ENCODE results near the gene PTGER3.

Gene PTGER3

GRCh38 chr1:71047635-71048607 lies at the start of gene PTGER3:
PTGER3 (minus strand) TSS chr1:71047816; CDS start chr1:71047577, 239 bp downstream.
- DNase-seq (ENCODE audit: low read depth in 2 of 3, low spot score in 2 of 3): no peak

DNA sequence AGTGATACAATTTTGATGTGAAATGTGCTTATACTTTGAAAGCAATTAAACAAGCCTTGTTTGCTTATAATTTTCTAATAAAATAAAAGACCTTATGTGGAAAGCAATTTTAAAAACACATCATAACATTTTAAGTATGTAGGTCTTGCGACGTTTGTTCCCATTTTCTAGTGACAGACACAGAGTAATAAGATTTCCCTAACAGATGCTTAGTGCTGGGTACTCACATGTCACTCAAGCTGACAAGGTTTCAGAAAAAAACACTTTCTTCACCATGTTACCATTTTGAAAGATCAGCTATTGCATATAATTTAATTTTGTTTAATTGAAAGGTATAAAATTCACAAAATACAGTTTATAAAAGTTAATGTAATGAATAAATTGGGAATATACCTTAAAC lies 47.3 kb upstream of the PTGER3 start:
- no peak for DNase-seq (ENCODE audit: low read depth in 2 of 3, low spot score in 2 of 3)

GRCh38 chr1:71093938-71094337 lies 46.3 kb upstream of the PTGER3 start:
- DNase-seq (ENCODE audit: low read depth in 2 of 3, low spot score in 2 of 3): no peak

DNA sequence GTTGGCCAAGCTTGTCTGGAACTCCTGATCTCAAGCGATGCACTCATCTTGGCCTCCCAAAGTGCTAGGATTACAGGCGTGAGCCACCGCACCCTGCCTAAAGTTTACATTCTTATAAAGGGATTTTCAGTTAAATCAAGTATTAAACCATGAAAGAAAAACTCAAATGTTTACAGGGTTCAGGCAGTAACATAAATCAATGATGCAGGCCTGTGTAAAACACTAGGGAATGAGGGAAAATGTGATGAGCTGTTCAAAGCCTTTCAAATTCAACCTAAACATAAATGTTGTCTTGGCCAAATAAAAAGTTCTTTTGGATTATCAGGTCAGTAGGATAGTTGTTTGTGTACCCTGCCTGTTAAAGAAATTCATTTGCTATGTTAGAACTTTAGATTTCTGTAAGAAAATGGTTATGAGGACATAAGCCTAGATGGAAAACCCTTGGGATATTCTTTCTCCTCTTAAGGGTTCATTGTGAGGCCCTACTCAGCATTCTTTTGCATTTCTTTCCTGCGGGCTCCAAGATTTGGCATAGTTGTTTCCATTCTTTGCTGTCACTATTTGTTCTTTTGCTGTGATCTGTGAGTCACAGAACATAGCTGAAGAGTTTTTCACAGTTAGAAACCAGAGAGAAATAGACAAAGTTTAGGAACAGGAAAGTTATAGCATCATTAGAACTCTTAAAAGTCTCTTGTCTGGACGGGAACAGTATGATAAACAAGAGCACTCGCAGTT lies 42.1 kb upstream of the PTGER3 start:
- DNase-seq (ENCODE audit: low read depth in 2 of 3, low spot score in 2 of 3): no peak

GRCh38 chr1:71088645-71089287 lies 41.1 kb upstream of the PTGER3 start:
- DNase-seq (ENCODE audit: low read depth in 2 of 3, low spot score in 2 of 3): no peak

DNA sequence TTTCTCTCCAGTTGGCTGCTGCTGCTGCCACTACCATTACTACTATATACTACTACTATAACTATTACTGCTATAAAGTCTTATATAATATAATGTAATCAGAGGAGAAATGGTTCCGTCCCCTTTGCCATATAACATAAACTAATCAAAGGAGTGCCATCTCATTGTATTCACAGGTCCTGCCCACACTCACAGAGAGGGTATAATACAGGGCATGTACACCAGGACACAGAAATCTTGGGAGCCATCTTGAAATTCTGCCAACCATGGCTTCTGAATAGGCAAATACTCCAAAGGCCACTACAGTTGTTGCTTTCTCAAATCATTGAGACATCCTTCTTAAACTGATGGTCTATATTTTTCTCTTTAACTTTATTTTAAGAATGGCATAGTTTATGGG lies 40.1 kb upstream of the PTGER3 start:
- no peak for DNase-seq (ENCODE audit: low read depth in 2 of 3, low spot score in 2 of 3)

DNA sequence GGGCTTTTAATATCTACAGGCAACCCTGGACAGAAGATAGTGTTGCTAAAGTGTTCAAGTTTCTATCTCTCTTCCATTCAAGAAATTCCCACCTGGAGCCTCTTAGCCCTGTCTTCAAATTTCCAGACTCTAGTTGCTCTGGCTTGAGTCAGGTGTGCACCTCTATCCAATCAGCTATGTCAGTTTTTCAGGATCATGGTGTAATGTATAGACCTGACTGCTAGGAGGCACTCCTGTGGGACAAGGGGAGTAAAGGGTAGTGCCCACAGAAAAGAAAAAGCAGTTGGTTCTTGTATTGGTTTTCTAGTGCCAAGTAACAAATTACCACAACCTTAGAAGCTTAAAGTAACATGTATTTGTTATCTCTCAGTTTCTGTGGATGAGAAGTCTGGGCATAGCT lies 39.4 kb upstream of the PTGER3 start:
- DNase-seq (ENCODE audit: low read depth in 2 of 3, low spot score in 2 of 3): no peak

DNA sequence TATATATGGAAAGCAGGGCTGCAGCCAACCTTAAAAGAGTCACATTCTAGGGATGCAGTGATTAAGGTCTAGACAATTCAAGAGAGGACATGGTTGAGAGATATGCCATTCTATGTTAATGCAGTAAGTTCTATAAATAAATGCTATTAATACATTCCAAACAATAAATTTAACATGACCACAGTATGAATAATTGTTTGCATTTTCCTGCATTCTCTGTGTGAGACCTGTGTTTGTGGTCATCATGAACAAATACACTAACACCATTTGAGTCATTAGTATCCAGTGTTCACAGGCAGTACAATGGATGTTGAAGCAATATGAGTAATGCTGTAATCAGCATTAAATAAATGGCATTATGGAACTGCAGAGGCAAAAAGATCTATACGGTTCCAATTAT lies 38.7 kb upstream of the PTGER3 start:
- DNase-seq (ENCODE audit: low read depth in 2 of 3, low spot score in 2 of 3): no peak

DNA sequence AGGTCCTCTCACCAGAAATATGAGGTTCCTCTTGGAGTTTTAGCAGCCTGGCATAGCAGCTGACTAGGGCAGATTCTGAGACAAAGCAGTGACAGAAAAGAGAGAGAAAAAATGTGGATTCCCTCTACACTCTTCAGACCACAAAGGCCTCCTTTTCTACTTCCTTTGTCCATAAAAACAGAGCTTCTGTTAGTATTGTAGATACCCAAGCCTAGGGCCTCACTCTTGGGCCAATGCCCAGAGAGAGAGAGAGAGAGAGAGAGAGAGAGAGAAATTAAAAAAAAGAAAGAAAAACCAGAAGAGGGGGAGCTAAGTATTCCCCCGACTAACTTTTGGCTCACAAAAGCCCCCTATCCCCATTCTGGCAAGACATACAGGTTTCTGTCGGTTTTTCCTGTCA lies 35.7 kb upstream of the PTGER3 start:
- DNase-seq (ENCODE audit: low read depth in 2 of 3, low spot score in 2 of 3): no peak

DNA sequence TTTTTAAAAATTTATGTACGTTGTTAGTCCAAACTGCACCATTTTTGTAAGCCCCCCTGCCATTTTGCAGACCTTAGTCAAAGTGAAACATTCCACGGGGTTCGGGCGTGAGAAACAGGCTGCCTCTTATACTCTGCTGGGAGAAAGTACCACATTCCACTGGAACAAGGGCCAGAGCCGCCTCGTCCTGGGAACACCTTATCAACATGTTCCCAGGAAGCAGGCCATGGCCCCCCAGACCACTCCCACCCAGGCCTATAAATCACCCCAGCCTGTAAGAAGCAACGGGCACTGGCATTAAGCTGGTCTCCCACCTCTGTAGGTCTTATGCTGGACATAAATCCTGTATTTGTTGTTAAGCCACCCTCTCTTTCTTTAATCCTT lies 34.1 kb upstream of the PTGER3 start:
- DNase-seq (ENCODE audit: low read depth in 2 of 3, low spot score in 2 of 3): no peak

- DNase-seq (ENCODE audit: low read depth in 2 of 3, low spot score in 2 of 3): peak; percentile 61 to 82 (median 64)
These were observed 33.4 kb upstream of the PTGER3 start, which contains the start of gene ZRANB2 for GRCh38 chr1:71080739-71081696. ZRANB2 (minus strand) TSS chr1:71081035; CDS start chr1:71080995, 40 bp downstream.

DNA sequence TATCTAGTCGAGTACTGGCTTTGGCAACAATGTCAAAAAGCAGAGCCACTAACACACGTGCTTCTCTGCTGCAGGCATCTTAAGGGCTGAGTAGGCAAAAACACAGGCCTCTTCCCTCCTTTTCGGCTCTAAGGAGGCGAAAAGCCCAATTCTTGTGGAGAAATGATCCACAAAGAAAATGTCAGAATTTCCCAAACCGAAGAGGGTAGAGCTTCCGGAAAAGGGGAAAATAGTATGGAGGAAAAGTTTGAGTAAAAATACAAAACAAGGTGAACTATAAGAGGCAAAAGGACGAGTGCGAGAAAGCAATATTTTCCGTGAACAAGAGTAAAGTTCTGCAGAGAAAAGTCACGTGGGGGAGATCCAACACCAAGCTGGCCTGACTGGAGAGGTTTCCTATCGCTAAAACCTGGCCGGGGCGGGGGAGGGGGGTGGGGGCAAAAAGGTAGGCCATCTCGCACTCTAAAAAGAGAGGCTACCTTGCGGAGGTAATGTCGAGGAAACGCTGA lies 32.7 kb upstream of the PTGER3 start:
- peak in 1 of 3 experiments; percentile 6 for DNase-seq (ENCODE audit: low read depth in 2 of 3, low spot score in 2 of 3)

DNA sequence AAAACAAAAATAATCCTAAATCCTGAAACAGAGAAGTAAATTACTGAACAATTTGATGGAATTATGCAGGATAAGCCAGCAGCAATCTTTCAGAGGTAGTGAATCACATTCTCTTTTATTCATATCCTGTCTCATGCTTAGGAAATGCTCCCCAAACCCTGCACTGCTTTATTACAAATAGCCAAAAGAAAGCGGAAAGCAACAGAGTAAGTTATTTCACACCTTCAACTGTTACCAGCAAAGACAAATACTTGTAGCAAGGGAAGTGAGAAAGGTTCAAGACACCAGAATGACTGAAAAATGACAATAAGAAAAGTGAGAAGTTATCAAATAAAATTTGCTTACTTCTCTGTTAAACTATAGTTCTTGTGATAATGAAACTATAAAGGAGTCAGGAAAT lies 27.1 kb upstream of the PTGER3 start:
- no peak for DNase-seq (ENCODE audit: low read depth in 2 of 3, low spot score in 2 of 3)

DNA sequence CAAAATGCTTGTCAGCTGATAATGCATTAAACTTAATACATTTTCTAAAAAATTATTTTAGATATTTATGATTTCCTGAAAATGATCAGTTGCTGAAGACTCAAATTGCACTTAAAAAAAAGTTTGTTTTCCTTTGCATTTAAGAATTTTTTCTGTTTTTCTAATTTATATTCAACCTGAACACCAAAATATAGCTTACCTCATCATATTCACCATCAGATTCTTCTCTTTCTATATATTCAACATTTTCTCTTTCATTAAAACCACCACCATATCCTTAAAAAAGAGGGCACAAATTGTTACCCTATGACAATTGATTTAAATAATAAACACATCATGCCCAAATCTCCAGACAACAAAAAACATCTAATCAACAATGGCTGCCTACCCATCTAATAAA lies 24.7 kb upstream of the PTGER3 start:
- DNase-seq (ENCODE audit: low read depth in 2 of 3, low spot score in 2 of 3): no peak

DNA sequence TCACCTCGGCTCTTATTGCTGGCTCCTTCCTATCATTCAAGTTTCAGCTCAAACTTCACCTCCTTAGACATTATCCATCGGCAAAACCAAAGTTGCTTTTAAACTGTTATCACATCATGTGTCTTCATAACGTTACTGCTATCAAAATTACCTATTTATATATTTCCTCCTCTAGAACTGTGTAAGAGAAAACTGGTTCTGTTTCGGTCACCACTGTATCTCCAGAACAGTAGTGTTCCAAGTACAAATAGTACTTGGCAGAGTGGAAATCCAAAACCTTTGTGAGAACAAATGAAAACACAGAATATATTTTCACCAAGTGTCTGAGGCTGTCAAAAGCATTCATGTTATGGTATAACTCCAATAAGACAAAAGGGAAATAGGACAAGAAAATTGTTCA lies 24.1 kb upstream of the PTGER3 start:
- DNase-seq (ENCODE audit: low read depth in 2 of 3, low spot score in 2 of 3): no peak

DNA sequence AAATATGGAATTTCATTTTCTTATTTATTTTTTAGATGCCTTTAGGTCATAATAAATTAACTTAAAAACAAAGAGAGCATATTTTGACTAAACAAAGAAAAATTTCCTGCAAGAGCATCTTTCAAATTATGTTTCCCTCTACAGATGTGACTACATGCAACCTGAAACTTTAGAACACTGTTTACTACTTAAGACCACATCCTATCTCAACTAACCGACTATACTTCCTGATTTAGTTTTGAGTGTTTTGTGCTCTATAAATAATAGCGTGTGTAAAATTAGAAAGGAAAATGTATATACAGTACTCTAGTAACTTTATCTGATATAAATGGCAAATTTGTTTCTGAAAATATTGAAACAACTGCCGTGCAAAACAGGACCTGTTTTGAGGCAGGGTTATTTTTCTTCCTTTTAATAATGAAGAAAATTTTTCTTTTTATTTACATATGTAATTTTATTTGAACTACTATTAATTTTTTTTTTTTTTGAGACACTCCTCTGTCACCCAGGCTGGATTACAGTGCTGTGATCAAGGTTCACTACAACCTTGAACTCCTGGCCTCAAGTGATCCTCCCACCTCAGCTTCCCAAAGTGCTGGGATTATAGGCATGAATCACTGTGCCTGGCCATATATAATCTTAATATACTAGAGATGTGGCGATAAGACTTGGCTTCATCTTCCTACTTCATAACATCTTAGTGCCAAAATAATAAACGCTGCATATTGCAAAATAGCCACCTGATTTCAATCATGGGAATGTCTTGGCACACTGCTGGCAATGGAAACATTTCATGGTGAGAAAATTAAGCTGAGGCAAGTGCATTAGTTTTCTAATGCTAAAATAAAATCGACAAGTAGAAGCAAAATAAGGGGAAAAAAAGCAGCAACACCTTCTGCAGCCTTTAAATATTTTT lies 21.0 kb upstream of the PTGER3 start:
- no peak for DNase-seq (ENCODE audit: low read depth in 2 of 3, low spot score in 2 of 3)

DNA sequence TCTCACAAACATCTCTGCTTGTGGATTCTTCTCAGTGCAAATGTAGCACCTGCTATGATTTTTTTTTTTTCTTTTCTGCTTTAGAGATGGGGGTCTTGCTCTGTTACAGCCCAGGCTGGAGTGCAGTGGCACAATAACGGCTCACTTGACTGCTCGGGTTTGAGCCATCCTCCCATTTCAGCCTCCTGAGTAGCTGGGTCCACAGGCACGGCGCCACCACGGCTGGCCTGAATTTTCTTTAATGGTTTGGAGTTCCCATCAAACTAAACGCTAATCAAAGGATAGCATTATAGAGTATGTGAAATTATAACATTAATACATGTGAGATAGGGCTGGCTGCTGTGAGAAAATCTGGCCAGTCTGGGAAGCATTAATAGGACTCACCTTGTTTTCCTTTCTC lies 7.2 kb upstream of the PTGER3 start:
- DNase-seq (ENCODE audit: low read depth in 2 of 3, low spot score in 2 of 3): no peak

- no peak for DNase-seq (ENCODE audit: low read depth in 2 of 3, low spot score in 2 of 3)
These were observed 6.7 kb upstream of the PTGER3 start for GRCh38 chr1:71054281-71054731.

GRCh38 chr1:71053758-71054157 lies 6.1 kb upstream of the PTGER3 start:
- DNase-seq (ENCODE audit: low read depth in 2 of 3, low spot score in 2 of 3): no peak
